ENCODE data around the gene TRIM34.
"Not testable (repeated sequence)": the region's sequence is repeated elsewhere in the genome, so short reads cannot be mapped to it uniquely, and the experiment has no call there.

The TRIM34 gene

DNA sequence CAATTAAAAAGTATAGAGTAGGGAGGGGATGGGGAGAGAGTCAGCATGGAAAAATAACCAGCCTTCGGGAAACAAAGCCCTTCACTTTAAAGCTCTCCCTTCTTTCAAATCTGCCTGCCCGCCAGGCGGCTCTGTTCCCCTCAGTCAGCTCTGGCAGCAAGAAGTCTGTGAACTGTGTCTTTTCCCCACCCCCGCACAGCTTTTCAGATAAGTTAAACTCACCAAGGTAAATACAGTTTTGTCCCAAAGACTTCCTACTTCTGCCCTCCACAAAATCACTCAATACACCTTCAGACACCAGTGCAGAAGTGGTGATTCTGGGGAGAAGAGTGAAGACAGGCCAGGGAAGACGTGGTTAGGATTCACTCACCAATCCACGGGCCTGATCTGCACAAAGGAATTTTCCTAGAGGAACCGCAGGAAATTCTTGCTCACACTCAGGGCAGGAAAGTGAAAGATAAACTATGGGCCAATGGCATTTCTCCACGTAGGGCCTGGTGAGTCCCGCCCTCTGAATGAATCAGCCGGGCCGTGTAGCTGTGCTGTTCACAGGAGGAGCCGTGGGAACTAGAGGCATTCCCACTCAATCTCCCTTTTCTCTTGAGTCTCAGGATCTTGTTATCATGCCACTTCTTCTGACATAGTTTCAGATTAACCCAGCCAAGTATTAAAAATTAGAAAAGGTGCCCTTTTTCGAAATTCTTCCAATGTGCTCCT, 60.0 kb downstream of the TRIM34 start, which contains the start of gene TRIM5:
Gene TRIM5 (minus strand): TSS at position 429 of the 717 bp plus-strand sequence. CDS start 4,897 bp downstream, outside the sequence.
- H3K9me3 Mint-ChIP-seq = no peaks in the 10 kb centered on the region
- H3K4me1 Mint-ChIP-seq = peaks cover 22 to 40% of the 10 kb centered on the region in 2 donors
- DNase-seq (peak; percentile 76), ATAC-seq (replicated peaks) (peak; percentile 84 to 85)
- peak within 1 kb of the TSS; percentile 93 for H3K27ac Mint-ChIP-seq
- peak within 1 kb of the TSS; percentile 88 for H3K4me3 Mint-ChIP-seq
- peaks cover 3 to 11% of the 10 kb centered on the region in 2 donors for H3K36me3 Mint-ChIP-seq
- no peaks in the 10 kb centered on the region for H3K27me3 Mint-ChIP-seq

DNA sequence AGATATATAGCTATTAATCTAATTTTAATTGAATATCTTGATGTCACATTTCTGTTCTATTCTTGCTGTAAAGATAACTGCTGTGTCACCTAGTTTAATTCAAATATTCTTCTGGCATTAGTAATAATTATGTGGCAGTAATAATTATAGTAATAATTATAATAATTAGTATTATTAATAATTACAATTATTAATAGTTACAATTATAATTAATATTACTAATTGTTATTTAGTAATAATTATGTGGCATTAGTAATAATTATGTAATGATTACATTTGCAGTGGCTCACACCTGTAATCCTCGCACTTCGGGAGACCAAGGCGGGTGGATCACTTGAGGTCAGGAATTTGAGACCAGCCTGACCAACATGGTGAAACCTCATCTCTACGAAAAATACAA, 61.6 kb downstream of the TRIM34 start:
- Mint-ChIP-seq H3K27ac (no peak overlapping the region), H3K4me3 (no peak overlapping the region), H3K4me1 (peaks cover 34 to 52% of the 10 kb centered on the region in 2 donors), H3K9me3 (no peaks in the 10 kb centered on the region), H3K36me3 (peaks cover 0 to 5% of the 10 kb centered on the region in 2 donors), H3K27me3 (no peaks in the 10 kb centered on the region)
- ATAC-seq (replicated peaks) (no peak), DNase-seq (no peak)

DNA sequence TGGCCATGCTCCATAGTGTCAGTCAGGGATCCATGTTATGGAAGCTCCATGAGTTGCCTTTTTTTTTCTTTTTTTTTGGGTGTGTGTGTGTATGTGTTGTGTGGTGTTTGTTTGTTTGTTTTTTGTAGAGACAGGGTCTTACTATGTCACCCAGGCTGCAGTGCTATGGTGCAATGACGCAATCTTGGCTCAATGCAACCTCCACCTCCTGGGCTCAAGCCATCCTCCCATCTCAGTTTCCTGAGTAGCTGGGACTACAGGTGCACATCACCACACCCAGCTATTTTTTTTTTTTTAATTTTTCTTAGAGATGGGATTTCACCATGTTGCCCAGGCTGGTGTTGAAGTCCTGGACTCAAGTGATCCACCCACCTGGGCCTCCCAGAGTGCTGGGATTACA, 63.7 kb downstream of the TRIM34 start:
- H3K4me1 Mint-ChIP-seq = peaks cover 41 to 60% of the 10 kb centered on the region in 2 donors
- ATAC-seq (replicated peaks) = no peak
- no peak overlapping the region for H3K4me3 Mint-ChIP-seq
- peaks cover 0 to 3% of the 10 kb centered on the region in 2 donors for H3K36me3 Mint-ChIP-seq
- no peak overlapping the region for H3K27ac Mint-ChIP-seq
- H3K27me3 Mint-ChIP-seq = no peaks in the 10 kb centered on the region
- no peak for DNase-seq
- H3K9me3 Mint-ChIP-seq = no peaks in the 10 kb centered on the region

DNA sequence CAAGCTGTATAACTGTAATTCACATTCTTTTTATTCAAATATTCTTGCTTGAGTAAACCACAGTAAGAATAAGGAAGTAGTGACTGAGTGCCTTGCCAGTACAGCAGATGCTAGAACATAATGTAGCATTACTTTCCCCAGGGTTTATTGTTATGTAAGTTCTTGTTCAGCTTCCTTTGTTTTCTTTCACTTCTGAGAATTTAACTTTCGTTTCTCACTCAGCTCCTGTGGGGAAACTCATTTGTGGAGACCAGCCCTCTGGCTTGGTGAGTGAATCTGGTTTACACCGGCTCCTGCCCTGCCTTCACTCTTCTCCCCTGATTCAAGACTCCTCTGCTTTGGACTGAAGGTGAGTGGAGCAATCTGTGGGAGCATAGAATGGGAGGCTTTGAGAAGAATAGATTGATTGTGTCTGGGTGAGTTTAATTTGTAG, 64.8 kb downstream of the TRIM34 start, which contains the start of gene TRIM22:
Gene TRIM22 (plus strand): TSS at position 240 of the 433 bp plus-strand sequence. CDS start 6,443 bp downstream, outside the sequence.
- H3K27ac Mint-ChIP-seq = peak within 1 kb of the TSS; percentile 95
- peaks cover 42 to 57% of the 10 kb centered on the region in 2 donors for H3K4me1 Mint-ChIP-seq
- H3K4me3 Mint-ChIP-seq = peak within 1 kb of the TSS; percentile 88 to 95
- no peaks in the 10 kb centered on the region for H3K27me3 Mint-ChIP-seq
- DNase-seq (peak; percentile 39), ATAC-seq (replicated peaks) (peak; percentile 74 to 81)
- H3K9me3 Mint-ChIP-seq = no peaks in the 10 kb centered on the region
- no peaks in the 10 kb centered on the region for H3K36me3 Mint-ChIP-seq

DNA sequence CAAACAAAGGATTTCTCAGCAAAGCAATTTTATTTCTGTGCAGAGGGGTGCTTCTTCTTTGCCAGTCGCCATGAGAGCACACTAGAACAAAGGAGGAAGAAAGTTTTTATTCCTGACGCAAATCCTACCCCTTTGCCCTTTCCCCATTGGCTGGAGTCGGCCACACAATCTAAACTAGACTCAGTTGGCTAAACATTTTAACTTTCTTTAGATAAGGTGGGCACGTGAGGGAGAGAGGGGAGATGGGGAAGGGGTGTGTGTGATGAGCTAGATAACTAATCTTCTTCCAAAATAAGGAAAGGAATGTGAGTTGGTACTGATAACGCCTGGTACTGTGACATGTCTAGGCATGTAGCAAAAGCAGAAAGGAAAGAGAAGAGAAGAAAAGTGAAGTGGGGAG, 65.4 kb downstream of the TRIM34 start:
- peaks cover 42 to 57% of the 10 kb centered on the region in 2 donors for H3K4me1 Mint-ChIP-seq
- H3K27ac Mint-ChIP-seq = peak overlapping the region; percentile 95
- no peaks in the 10 kb centered on the region for H3K27me3 Mint-ChIP-seq
- peak in 1 of 2 donors; percentile 3 for ATAC-seq (replicated peaks)
- peak overlapping the region; percentile 88 to 95 for H3K4me3 Mint-ChIP-seq
- no peaks in the 10 kb centered on the region for H3K36me3 Mint-ChIP-seq
- no peak for DNase-seq
- no peaks in the 10 kb centered on the region for H3K9me3 Mint-ChIP-seq

DNA sequence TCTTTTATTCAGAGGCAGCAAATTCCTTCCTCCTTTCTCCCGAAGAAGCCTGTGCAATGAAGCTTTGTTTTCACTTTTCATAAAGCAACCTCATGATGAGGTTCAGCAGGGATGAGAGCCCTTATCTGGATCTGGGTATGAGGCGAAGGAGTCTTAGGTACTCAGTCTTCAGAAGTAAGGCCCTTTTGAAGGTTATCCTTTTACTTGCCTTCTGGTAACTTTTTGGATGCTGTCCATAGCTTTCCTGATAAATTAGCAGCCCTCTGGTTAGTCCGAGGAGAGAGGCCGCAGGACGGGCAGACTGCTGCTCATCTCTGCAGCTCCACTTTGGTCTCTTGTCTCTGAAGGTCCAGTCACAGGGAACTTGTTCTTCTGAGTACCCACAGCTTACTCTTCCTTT, 65.9 kb downstream of the TRIM34 start:
- H3K27me3 Mint-ChIP-seq = no peaks in the 10 kb centered on the region
- H3K4me3 Mint-ChIP-seq = peak overlapping the region; percentile 88 to 95
- peaks cover 41 to 61% of the 10 kb centered on the region in 2 donors for H3K4me1 Mint-ChIP-seq
- DNase-seq = no peak
- no peak for ATAC-seq (replicated peaks)
- H3K36me3 Mint-ChIP-seq = no peaks in the 10 kb centered on the region
- peak overlapping the region; percentile 95 for H3K27ac Mint-ChIP-seq
- no peaks in the 10 kb centered on the region for H3K9me3 Mint-ChIP-seq

DNA sequence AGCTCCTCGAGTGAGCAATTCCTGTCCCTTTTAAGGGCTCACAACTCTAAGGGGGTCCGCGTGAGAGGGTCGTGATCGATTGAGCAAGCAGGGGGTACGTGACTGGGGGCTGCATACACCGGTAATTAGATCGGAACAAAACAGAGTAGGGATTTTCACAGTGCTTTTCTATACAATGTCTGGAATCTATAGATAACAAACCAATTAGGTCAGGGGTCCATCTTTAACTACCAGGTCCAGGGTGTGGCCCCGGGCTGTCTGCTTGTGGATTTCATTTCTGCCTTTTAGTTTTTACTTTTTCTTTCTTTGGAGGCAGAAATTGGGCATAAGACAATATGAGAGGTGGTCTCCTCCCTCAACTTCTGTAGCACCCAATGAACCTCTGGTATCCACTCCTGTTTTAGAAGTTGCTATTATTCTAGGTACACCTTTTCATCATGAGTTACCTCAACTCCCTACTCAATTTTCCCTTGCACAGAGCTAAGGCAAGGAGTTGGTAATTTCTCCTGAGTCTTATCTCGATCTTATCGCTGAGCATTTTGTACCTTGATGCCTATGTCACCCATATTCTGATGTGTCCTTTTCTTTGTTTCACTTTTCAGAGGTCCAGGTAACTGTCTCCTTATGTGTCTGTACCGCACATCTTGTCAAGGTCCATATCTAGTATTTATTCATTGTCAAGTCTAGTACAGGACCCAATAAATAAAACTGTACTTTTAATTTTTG, 66.6 kb downstream of the TRIM34 start:
- ATAC-seq (replicated peaks); H3K36me3 Mint-ChIP-seq; DNase-seq; H3K9me3 Mint-ChIP-seq; H3K27me3 Mint-ChIP-seq: not testable (repeated sequence)
- Mint-ChIP-seq H3K4me3 (peak overlapping the region; percentile 88 to 95), H3K4me1 (peaks cover 43 to 67% of the 10 kb centered on the region in 2 donors), H3K27ac (peak overlapping the region; percentile 95)

DNA sequence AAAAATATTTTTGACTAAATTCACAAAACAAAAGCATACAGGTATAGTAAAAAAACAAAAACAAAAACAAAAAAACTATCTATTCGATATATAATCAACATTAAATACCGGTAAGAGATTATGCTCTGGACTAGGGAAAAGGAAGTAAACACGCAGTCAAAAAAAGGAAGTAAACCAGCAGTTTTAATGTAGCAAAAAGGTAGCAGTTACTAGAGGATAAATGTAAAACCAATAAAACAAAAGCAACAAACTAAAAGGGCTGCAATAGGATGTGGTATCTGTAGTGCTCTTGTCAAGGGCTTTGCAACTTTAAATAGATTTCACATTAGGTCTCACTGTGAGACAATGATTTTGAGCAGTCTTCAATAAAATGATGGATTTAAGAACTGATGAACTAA, 67.2 kb downstream of the TRIM34 start:
- Mint-ChIP-seq H3K27me3 (no peaks in the 10 kb centered on the region), H3K36me3 (peaks cover 2 to 5% of the 10 kb centered on the region in 2 donors), H3K4me3 (peak overlapping the region; percentile 67 to 88), H3K27ac (peak overlapping the region; percentile 89), H3K4me1 (peaks cover 45 to 73% of the 10 kb centered on the region in 2 donors), H3K9me3 (no peaks in the 10 kb centered on the region)
- no peak for ATAC-seq (replicated peaks)
- no peak for DNase-seq
